Measurements from ENCODE around the gene RNU7-1.

DNA sequence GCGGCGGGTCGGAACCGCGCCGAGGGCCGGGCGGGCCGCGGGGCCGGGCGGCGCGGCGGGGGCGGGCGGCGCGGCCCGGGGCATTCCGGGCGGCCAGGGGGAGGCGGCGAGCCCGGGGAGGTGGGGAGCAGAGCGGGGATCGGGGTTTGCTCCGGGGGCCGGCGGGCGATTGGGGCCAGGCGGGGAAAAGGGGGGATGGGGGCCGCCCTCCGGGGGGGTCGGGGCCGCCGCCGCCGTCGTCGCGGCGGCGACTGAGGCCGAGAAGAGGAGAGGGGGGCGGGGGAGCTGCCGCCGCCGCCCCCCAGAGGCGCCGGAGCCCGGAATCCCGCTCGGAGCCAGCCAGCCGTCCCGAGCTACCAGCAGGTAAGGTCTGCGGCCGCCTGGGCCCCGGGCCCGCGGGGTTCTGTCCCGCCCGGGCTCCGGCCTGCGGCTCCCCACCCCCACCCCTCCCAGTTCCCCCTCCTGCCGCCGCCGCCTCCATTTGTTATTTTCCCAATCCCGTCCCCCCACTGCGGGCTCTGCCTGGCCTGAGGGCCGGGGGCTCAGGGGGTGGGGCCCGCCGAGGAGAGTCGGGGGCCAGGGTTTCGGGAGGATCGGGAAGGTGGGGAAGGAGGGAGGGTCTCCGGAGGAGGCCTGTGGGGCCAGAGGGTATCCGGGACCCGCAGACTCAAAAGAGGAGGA lies 15.5 kb upstream of the RNU7-1 start:
- TF ChIP-seq CTCF (IDR thresholded peaks at IDR 0.05; ENCODE audit: insufficient read depth, low read length, poor library complexity, severe bottlenecking) (no peak), EZH2phosphoT487 (conservative IDR thresholded peaks at IDR 0.05; ENCODE audit: low read length) (no peak)
